ENCODE measurements around the gene ENDOV.

ENDOV gene

GRCh38 chr17:80468242-80468641 is 53.3 kb downstream of the ENDOV start:
- no peak for DNase-seq (ENCODE audit: low spot score)

- DNase-seq (ENCODE audit: low spot score): no peak
Measured at GRCh38 chr17:80468781-80469493, 54.0 kb downstream of the ENDOV start.

GRCh38 chr17:80469667-80470066 is 54.7 kb downstream of the ENDOV start:
- no peak for DNase-seq (ENCODE audit: low spot score)

GRCh38 chr17:80470603-80471002 is 55.6 kb downstream of the ENDOV start:
- no peak for DNase-seq (ENCODE audit: low spot score)

GRCh38 chr17:80471922-80472321 is 57.0 kb downstream of the ENDOV start:
- no peak for DNase-seq (ENCODE audit: low spot score)

GRCh38 chr17:80472996-80473395 is 58.0 kb downstream of the ENDOV start:
- DNase-seq (ENCODE audit: low spot score): no peak

- DNase-seq (ENCODE audit: low spot score): no peak
Measured at GRCh38 chr17:80473701-80474100, 58.7 kb downstream of the ENDOV start.

GRCh38 chr17:80474231-80474960 is 59.4 kb downstream of the ENDOV start:
- DNase-seq (ENCODE audit: low spot score): peak; percentile 55

GRCh38 chr17:80474961-80475909 is 60.3 kb downstream of the ENDOV start:
- DNase-seq (ENCODE audit: low spot score): no peak

- DNase-seq (ENCODE audit: low spot score): no peak
Measured at GRCh38 chr17:80475910-80476876, 61.2 kb downstream of the ENDOV start, which contains the start of gene NPTX1. TSS of gene NPTX1 (minus strand) at chr17:80476607. CDS start at chr17:80476446, 161 bp downstream.

- DNase-seq (ENCODE audit: low spot score): no peak
Measured at GRCh38 chr17:80476877-80477646, 62.1 kb downstream of the ENDOV start.

- no peak for DNase-seq (ENCODE audit: low spot score)
Measured at GRCh38 chr17:80477647-80478478, 62.9 kb downstream of the ENDOV start.

- DNase-seq (ENCODE audit: low spot score): no peak
Measured at GRCh38 chr17:80478487-80479245, 63.7 kb downstream of the ENDOV start.

- DNase-seq (ENCODE audit: low spot score): no peak
Measured at GRCh38 chr17:80479246-80479566, 64.2 kb downstream of the ENDOV start.

GRCh38 chr17:80480248-80480647 is 65.3 kb downstream of the ENDOV start:
- no peak for DNase-seq (ENCODE audit: low spot score)

- no peak for DNase-seq (ENCODE audit: low spot score)
Measured at GRCh38 chr17:80481284-80482057, 66.5 kb downstream of the ENDOV start.

GRCh38 chr17:80482058-80482318 is 67.0 kb downstream of the ENDOV start:
- DNase-seq (ENCODE audit: low spot score): no peak

- DNase-seq (ENCODE audit: low spot score): no peak
Measured at GRCh38 chr17:80482555-80483308, 67.8 kb downstream of the ENDOV start.

All from SW480 (cell line).